HG03469 (cell line): Measurements from ENCODE around the gene ZFP3.
"Not testable (repeated sequence)": the region's sequence is repeated elsewhere in the genome, so short reads cannot be mapped to it uniquely, and the experiment has no call there.

Source experiments
- ATAC-seq: cut with Tn5 transposase; IDR thresholded peaks from one replicate; pipeline ENCODE4 v1.9.1; 2021; ENCODE audit warnings: mild to moderate bottlenecking, moderate library complexity, moderate number of reproducible peaks; ENCODE audit not compliant: unreplicated experiment

The ZFP3 gene

DNA sequence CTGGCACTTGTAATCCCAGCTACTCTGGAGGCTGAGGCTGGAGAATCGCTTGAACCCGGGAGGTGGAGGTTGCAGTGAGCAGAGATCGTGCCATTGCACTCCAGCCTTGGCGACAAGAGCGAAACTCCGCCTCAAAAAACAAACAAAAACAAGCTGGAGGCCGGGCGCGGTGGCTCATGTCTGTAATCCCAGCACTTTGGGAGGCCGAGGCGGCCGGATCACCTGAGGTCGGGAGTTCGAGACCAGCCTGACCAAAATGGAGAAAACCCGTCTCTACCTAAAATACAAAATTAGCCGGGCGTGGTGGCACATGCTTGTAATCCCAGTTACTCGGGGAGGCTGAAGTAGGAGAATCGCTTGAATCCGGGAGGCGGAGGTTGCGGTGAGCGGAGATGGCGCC is 992 bp upstream of the ZFP3 start:
- not testable (repeated sequence) for ATAC-seq

DNA sequence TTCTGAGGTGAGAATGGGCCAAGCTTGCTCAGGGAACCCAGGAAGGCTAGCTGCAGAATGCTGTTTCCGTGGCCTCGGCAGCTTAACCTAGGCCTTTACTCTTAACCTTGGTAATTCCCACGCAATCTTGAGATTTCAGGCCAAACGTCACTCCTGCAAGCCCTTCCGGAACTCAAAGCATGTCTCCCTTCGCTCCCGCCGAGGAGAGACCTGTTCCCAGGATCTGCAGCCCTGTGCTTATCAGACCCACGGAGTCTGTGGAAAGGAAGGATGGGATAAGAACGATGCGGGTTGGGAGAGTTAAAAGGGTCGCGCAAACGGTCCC is 524 bp upstream of the ZFP3 start:
- no peak for ATAC-seq

DNA sequence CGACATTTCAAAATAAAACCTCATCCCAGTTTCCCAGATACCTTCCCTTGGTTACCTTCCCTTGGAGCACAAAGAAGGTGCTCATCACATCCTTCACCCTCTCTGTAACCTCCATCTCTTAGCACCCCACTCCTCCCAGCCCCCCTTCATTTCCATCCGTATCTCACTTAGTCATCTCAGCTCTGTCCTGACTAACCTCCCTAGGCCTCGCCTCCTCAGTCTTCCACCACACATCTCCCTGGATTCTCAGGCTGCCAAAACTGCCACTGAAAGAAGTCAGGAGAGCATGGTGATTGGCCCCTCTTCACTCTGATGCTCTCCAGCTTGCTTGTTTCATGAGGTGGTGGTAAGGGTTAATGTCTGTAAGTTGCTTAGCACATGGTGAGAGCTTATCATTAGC is 2.3 kb downstream of the ZFP3 start:
- no peak for ATAC-seq

DNA sequence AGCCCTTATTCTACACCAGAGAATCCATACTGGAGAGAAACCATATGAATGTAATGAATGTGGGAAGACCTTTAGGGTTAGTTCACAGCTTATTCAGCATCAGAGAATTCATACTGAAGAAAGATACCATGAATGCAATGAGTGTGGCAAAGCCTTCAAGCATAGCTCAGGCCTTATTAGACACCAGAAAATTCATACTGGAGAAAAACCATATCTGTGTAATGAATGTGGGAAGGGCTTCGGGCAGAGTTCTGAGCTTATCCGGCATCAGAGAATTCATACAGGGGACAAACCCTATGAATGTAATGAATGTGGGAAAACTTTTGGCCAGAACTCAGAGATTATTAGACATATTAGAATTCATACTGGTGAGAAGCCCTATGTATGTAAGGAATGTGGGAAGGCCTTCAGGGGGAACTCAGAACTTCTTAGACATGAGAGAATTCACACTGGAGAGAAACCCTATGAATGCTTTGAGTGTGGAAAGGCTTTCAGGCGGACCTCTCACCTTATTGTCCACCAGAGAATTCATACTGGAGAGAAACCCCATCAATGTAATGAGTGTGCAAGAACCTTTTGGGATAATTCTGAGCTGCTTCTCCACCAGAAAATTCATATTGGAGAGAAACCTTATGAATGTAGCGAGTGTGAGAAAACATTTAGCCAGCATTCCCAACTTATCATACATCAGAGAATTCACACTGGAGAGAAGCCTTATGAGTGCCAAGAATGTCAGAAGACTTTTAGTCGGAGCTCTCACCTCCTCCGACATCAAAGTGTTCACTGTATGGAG is 14.1 kb downstream of the ZFP3 start:
- no peak for ATAC-seq

DNA sequence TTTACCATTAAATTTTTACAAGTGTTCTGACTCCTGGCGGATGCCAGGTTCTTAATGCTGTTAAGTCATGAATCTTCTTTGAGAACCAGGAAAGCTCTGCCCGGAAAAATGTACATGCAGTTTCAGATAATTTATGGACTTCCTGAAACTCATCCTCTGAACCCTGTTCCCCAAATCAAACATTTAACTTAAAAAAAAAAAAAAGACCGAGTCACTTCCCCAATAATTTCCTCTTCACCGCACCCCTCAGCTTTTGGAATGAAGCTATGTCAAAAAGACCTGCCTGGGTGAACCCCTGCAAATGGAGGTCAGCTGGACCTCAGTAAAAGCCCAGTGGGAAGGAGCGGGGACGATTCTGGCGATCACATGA is 18.4 kb downstream of the ZFP3 start:
- ATAC-seq, result no peak

DNA sequence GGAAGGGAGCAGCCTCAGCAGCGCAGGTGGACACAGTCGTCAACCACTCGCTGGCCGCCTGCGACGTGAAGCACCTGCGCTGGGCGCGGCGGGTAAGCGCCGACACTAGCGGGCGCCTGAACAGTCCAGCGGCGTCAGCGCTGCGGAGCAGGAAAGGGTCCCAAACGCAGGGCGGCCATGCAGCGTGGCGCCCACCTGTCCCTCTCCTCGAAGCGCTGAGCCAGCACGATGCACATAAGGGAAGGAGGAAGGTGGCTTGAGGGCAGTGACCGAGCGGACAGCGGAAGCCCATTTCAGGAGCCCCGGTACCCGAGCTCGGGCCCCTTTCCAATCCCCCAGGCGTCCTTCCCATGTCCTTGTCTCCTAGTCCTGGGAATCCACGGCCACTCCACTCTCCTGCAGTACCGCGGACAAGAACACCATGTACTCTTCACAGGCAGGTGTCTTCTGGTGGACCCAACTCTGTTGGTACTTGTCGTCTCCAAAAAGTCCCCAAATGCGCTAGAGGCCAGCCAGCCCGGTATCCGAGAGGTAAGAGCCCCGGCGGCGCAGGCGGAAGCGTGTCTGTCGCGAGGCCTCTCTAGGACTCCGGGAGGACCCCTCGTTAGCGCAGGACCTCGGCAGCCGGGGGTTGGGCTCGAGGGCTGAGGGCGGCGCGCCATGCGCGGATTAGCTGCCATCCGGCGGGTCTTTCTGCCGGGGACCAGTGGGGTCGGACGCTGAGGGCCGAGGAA is 19.0 kb downstream of the ZFP3 start:
- no peak for ATAC-seq

DNA sequence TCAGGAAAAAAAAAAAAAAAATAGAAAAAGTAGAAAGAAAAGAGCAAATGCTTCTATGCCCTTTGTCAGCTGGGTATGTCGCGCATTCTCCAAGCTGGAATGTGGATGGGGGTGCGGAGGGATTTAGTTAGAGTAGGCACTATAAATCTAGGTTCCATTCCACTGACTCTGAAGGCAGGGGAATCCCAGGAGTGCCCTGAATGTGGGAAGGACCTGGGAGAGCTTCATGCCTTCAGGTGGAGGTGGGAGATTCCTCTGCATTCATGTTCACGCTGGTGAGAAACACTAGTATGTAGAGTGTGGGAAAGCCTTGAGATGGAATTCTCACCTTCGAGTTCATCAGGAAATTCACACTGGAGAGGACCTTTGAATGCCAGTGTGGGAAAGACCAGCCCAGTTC is 21.0 kb downstream of the ZFP3 start:
- no peak for ATAC-seq

DNA sequence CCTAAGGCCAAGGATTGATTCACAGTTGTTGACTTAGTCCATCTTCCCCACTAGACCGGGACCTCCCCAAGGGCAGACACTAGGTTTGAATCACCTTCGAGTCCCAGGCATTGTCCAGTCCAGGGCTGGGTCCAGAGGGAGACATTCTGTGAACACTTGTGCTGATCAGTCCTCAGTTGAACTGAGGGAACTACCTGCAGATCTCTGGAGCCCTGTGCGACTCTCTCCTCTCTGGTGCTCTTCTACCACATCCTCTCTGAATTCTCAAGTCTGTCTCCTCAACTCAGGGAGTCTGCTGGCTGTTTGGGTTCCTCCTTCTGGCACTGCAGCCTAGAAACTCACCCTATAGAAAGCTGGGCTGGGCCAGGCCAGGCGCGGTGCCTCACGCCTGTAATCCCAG is 22.6 kb downstream of the ZFP3 start:
- no peak for ATAC-seq

DNA sequence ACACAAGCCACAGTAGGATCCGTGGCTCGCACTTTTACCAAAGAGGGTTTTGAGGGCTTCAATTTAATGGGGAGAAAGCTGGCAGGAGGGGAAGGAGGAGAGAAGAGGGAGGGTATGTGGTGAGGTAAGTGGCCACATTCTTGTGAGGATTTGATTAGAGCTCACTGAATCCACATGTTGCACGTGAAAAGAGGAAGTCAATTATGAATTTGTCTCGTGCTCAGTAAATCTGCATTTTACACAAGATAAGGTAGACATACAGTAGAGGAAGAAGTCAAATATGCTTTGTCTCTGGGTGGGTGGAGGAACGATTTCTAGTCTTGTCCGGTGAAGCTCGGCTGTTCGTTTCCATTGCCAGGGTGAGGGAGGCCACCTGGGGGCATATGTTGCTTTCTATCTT is 32.5 kb downstream of the ZFP3 start:
- ATAC-seq, result no peak

DNA sequence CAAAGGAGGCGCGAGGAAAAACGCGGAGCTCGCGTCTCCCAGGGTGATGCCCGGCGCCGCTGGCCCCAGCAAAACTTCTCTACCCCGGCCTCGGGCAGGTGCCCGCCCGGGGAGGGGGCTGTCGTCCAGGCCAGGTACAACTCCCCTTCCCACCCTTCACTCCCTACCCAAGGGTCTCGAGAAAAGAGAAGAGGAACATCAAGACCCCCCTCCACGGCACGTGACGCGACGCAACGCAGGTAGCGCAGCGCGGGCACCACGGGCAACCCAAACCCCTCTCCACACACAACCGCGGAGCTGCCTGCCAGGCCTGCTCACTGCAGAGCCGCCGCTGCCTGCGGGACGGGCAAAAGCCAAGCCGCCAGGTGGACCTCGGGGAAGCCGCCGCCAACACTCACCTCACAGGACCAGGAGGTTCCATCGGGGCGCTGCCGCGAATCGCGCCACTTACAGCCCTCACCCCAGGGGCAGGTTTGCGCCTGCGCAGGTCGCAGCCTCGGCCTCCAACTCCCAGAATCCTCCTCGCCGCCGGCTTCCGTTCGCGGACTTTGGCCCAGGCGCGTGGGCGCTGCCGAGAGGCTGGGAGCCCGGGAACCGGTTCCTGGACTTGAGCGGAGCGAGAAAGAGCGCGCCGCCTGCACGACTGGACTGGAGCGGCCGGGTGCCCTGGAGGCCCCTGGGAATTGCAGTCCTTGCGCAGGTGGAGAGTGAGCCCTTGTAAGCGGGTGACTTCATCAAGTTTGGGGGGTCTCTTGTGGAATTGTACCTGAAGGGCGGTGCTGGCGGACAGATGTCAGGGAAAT is 33.3 kb downstream of the ZFP3 start, which contains the start of gene ZNF232:
Gene ZNF232, minus strand, starts transcription at position 477 of the 803 bp plus-strand sequence. Its CDS starts 56 bp downstream, at position 421.
- ATAC-seq, result peak; percentile 71

DNA sequence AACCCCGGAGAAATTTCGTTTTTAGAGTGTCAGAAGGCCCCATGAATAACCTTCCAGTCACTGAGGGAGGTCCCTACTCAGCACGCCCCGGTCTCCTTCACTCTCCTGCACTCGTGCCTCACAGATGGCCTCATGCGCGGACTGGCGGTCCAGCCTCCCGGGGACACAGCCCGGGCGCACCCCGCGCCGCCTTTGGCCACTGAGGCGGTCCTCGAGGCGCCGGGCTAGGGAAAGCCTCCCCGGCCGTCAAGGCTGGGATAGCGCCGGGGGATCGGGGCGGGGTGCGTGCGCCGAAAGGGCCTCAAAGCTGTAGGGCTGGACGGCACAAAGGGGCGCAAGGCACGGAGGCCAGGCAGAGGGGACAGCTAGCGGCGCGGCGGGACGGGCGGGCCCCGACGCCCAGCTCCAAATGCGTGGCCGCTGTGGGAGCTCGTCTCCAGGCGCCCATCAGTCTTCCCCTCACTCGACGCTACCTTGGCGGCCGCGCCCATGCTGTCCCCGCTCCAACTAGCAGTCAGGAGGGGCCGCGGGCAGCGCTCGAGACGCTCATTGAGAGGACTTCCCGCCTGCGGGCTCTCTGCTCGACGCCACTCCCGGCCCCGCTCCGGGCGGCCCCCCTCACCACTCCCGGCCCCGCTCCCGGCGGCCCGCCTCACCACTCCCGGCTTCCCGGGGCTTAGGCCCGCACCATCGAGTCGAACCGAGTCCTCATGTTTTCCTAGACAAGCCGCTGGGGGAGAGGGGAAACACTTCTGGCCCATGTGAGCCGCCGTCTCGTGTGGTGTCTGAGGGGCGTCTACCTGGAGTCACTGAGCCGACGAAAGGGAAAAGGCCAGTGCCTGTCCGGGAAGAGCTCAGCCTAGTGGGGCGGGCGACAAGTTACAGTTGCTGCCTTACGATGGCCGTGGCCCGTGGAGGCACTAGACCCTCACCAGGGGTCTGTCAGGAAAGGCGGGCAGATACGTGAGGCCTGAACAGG is 37.7 kb downstream of the ZFP3 start, which contains the start of gene USP6:
Gene USP6, plus strand, starts transcription at position 360 of the 979 bp plus-strand sequence. CDS start 14,336 bp downstream, outside the sequence.
- ATAC-seq, result no peak

DNA sequence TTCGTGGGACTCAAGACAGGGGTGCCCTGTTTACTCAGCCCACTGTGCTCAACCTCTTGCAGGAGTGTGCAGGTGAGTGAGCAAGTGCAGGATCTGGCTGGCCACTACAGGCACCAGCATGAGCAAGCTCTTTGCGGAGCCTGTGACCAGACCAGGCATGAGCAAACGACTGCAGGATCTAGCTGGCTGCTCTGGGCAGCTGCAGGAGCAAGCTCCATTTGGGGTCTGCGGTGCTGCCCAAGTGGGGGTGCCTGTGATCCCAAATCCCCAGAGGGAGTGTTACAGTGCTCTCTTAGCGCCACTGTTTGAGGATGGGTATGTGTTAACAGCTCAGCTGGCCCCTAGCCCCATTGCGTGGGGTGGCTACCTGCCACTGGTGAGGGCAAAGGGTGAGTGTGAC is 40.0 kb downstream of the ZFP3 start:
- ATAC-seq, result no peak

DNA sequence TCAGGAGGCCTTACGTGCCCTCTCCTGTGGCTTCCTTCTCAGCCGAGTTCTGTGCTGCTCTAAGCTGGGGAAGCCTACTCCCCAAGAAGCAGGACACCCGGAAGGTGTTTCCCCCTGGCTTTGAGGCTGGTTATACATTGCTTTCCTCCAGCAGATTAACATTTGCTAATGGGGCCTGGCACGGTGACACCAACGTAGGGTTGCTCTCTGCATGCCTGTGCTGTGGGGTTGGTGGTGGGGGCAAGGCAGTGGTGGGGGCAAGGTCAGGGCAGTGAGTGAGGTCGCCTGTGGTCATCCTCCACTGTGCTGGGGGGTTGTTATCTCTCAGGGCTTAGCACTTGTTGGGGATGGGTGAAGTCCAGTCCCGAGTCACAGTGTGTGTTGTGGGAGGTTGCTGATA is 41.8 kb downstream of the ZFP3 start:
- ATAC-seq, result no peak

DNA sequence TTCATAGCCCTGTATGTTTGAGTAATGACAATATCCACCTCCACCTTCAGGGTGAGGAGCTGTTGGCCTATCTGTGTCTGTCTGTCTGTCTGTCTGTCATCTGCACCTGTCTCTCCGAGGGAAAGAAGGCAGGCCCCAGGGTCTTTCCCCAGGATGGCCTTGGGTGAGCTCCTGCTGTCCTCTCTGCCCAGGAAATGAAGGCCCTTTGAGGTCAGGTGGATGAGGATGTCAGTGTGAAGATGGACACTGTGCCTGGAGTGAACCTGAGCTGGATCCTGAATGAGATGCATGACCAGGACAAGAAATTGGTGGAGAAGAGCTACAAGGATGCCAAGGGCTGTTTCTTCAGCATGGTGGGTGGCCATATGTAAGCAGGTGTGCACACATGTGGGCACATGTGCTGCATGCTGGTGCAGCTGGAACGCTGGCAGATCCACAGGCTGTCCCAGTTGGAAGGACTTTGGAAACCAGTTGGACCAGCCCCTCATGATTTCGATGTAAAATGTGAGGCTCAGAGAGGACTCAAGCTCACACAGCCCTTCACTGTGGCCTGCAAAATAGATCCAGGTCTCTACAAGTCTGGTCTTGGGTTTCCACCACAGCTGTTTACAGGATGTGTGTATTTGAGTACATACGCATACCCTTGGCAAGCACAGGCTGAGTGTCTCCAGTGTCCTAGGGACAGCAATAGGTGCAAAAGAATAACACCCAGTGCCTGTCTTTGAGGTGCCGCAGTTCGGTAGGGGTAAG is 42.3 kb downstream of the ZFP3 start:
- ATAC-seq, result not testable (repeated sequence)

DNA sequence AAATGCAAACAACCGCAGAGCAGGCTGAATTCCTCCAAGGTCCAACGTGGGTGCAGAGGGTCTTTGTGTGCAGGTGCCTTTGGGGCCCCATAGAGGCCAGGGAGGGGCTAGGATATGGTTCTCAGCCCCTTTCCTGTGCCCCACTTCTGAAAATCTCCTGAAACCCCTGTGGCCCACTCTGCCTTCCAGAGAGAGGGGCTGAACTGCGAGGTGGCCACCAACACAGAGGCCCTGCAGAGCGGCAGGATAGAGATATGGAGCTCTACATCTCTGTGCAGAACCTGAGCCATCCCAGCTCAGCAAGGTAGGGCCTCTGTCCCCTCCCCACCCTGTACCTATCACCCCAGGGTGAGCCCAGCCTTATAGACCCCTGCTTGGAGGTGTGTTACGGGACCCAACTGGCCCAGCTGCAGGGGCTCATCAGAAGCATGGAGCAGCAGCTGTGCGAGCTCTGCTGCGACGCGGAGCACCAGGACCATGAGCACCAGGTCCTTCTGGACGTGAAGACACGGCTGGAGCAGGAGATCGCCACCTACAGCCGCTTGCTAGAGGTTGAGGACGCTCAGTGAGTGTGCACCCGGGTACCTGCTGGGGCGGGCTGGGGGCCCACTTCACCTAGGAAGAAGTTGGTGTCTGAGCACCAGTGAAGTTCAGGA is 43.0 kb downstream of the ZFP3 start:
- ATAC-seq, result no peak

DNA sequence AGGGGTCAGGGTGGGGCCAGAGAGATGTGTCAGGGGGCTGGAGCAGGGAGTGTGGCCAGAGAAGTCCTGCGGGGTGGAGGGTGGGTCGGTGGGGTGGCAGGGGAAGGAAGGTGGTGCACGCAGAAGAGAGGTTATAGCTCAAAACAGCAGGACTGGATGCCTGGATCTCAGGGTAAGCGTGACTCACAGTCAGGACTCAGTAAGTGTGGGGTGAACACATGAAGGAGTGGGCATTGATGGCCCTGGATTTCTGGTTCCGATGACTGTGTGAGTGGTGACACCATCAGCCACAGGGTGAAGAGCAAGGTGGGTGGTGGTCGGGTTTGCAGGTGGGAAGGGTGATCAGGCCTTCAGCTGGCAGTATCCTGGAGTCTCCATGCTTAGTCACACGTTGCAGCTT is 43.8 kb downstream of the ZFP3 start:
- ATAC-seq, result not testable (repeated sequence)

DNA sequence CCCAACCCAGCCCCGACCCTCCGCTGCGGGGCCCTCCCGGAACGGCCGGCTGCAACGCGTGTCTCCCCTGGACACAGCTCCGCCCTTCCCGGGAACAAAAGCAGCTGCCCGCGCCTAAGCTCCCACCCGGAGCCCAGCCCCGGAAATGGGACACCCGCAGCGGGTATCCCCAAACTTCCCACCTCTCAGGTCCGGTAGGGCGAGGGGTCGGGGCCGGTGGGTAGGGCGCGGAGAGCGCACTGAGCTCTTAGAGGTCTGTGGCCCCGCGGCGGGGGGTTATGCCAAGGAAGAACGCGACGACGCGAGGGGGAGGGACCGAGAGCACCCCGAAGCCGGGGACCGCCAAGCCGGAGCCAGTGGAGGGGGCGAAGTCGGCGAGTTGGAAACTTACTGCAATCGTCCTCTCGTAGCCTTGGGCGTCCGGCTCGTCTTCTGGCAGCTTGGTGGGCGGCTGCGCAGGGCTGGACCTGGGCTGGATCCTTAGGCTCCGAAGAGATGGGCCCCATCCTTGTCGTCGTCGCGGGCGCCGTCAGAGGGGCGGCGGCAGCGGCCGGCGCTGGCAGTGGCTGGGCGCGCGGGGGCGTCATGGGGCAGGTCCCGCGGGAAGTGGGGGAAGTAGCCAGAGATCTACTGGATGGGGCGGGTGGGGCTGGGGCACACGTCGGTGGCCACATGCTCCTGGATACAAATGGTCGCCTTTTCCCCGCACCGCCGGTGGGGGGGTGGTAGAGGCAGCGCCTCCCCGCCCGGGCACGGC is 44.5 kb downstream of the ZFP3 start:
- no peak for ATAC-seq

DNA sequence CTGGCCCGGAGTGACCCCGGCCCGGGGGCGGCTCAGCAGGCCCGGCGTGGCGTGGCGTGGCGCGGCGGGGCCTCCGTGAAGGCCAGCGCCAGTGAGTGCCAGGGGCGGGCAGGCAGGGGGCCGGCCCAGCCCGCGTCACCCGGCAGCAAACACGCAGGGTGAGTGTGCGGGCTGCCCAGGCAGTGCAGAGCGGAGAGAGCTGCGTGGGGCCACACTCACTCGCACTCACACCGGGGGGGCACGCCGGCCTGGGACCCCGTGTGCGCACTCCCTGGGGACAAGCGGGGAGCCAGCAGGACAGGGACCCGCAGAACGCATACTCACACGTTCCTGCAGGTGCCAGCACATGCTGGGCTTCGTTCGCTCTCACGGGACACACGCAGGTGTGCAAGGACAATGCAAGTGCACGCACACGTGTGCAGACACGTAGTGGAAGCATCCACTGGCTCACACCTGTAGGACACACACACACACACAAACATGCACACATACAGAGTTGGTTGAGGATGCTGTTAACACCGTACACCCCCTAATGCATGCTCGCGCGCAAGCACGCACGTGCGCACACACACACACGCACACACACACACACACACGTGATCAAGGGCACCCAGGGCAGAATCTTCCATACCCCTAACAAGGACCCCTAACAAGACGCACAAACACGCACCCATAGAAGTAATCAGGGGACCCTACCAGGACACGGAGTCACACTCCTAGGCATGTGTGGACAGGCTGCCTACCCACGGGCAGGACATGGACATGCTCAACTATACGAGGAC is 45.3 kb downstream of the ZFP3 start:
- no peak for ATAC-seq
